GM12878 (cell line): ENCODE results near the gene SHQ1. TPM values are rescaled to one million over a fixed set of nuclear protein-coding genes. Genes with fewer than 3 reads are reported as not detected.

ENCODE experiments used
- ATAC-seq: fragments of 200-7000 bp; cut with Tn5 transposase; 3 replicates; pipeline ENCODE4 v1.9.1; 2020; ENCODE audit warnings: mild to moderate bottlenecking, moderate library complexity
- BruUV-seq: library from RNA; stranded (reverse); fragments of 400-500 nt; replicated peaks from 2 replicates; lab custom pipeline; 2021; lab: Mats Ljungman, UMichigan
- CTCF ChIA-PET: fragments of 300-600 bp; sonication (Branson Sonifier 250); formaldehyde crosslinking; extraction: SDS; loops from one replicate; lab custom pipeline; 2021; ENCODE audit warnings: inconsistent platforms; lab: Yijun Ruan, JAX
- POLR2A ChIA-PET: fragments of 350-600 bp; formaldehyde crosslinking; extraction: SDS; loops from one replicate; lab custom pipeline; 2021; ENCODE audit warnings: inconsistent platforms; lab: Charles Lee
- RAD21 ChIA-PET: fragments of 300-600 bp; sonication (Branson Sonifier 250); formaldehyde crosslinking; loops from one replicate; lab custom pipeline; 2023; ENCODE audit warnings: antibody characterized with exemption; ENCODE audit not compliant: unreplicated experiment; lab: Charles Lee
- SMC1A ChIA-PET: fragments of 300-600 bp; sonication (Branson Sonifier 250); formaldehyde crosslinking; loops from one replicate; lab custom pipeline; 2023; ENCODE audit not compliant: unreplicated experiment, uncharacterized antibody; lab: Charles Lee
- DNase-seq: peaks from one replicate; pipeline ENCODE4 v3.0.0-alpha.2; 2011; ENCODE audit warnings: low read depth, low spot score
- FAIRE-seq: peaks from 3 replicates; lab custom pipeline; 2011; peaks lifted over from hg19 to GRCh38; lab: Jason Lieb, UNC
- H2AFZ ChIP-seq: 2 replicates; pipeline ENCODE4 v1.6.0; 2011; ENCODE audit warnings: low read depth, low read length, control low read depth; ENCODE audit not compliant: control insufficient read depth
- H3K27ac ChIP-seq: 2 replicates; pipeline ENCODE4 v1.5.1; 2011; ENCODE audit warnings: control low read depth; ENCODE audit not compliant: control insufficient read depth, insufficient read depth
- H3K27me3 ChIP-seq, 2 experiments: replicated peaks in 1 of 2; 2 replicates each; pipeline versions ENCODE4 v1.6.0 to v1.6.1; 2011; ENCODE audit warnings: low read length in 1 of 2; ENCODE audit not compliant: control insufficient read depth in 2 of 2, insufficient read depth in 2 of 2
- H3K36me3 ChIP-seq, 2 experiments: 2 replicates each; pipeline ENCODE4 v1.5.1; 2011; ENCODE audit warnings: low read length in 1 of 2; ENCODE audit not compliant: control insufficient read depth in 2 of 2, insufficient read depth in 2 of 2
- H3K4me1 ChIP-seq: 2 replicates; pipeline ENCODE4 v1.6.1; 2011; ENCODE audit warnings: mild to moderate bottlenecking, low read length, moderate library complexity, mixed read lengths; ENCODE audit not compliant: control insufficient read depth, insufficient read depth
- H3K4me2 ChIP-seq: 2 replicates; pipeline ENCODE4 v1.6.0; 2011; ENCODE audit warnings: control low read depth; ENCODE audit not compliant: control insufficient read depth, insufficient read depth
- H3K4me3 ChIP-seq: fragments of 200-600 bp; sonication (generic); 2 replicates; pipeline ENCODE4 v1.5.1; 2016
- H3K79me2 ChIP-seq: 2 replicates; pipeline ENCODE4 v1.6.0; 2011; ENCODE audit warnings: low read length; ENCODE audit not compliant: control insufficient read depth, insufficient read depth
- H3K9ac ChIP-seq: 2 replicates; pipeline ENCODE4 v1.8.0; 2011; ENCODE audit warnings: low read length, control low read depth, mixed read lengths; ENCODE audit not compliant: control insufficient read depth, insufficient read depth
- H3K9me3 ChIP-seq: replicated peaks from 3 replicates; pipeline ENCODE4 v1.5.1; 2011; ENCODE audit warnings: mild to moderate bottlenecking, low read length; ENCODE audit not compliant: control insufficient read depth, insufficient read depth
- H4K20me1 ChIP-seq: 2 replicates; pipeline ENCODE4 v1.6.0; 2011; ENCODE audit not compliant: control insufficient read depth, insufficient read depth
- CTCF ChIP-seq, 3 experiments: IDR thresholded peaks in 2 of 3; conservative IDR thresholded peaks in 1 of 3; 2 replicates each; pipeline ENCODE4 v1.5.1; 2011; ENCODE audit warnings: low read depth in 3 of 3, low read length in 3 of 3, mild to moderate bottlenecking in 3 of 3, control low read depth in 2 of 3, moderate library complexity in 2 of 3, inconsistent platforms in 1 of 3, mixed read lengths in 1 of 3; ENCODE audit not compliant: control insufficient read depth in 2 of 3, insufficient read depth in 1 of 3; ENCODE audit errors: extremely low read depth in 1 of 3
- HDAC2 ChIP-seq: fragments of 200-600 bp; sonication (generic); IDR thresholded peaks from 2 replicates; pipeline ENCODE4 v1.6.1; 2017
- SMC3 ChIP-seq: IDR thresholded peaks from 2 replicates; pipeline ENCODE4 v1.6.1; 2011; ENCODE audit warnings: low read length, improper control_type of control experiment, borderline replicate concordance
- SPI1 ChIP-seq: IDR thresholded peaks from 2 replicates; pipeline ENCODE4 v1.6.1; 2011; ENCODE audit warnings: low read depth, mild to moderate bottlenecking, low read length, moderate library complexity, borderline replicate concordance; ENCODE audit not compliant: insufficient read depth
- WGBS: methylation state at CpG from one replicate; pipeline ENCODE4 v1.1.6; 2016; ENCODE audit warnings: low lambda C conversion rate; ENCODE audit not compliant: insufficient replicate concordance, insufficient coverage; ENCODE audit errors: missing lambda C conversion rate; 5-methylcytosine and 5-hydroxymethylcytosine counted together
- in situ Hi-C: fragments of 300-500 bp; cut with MboI; formaldehyde crosslinking; loops from 9 replicates; pipeline ENCODE4 v1.14.3; 2018; ENCODE audit warnings: mixed read lengths
- intact Hi-C: fragments of 100-400 bp; cut with micrococcal nuclease; formaldehyde crosslinking; loops from one replicate; pipeline ENCODE4 v1.14.2; 2022; ENCODE audit not compliant: unreplicated experiment
- polyA plus RNA-seq, 11 experiments: library from polyadenylated mRNA; depleted of rRNA in 4 of 11; unstranded in 6 of 11; stranded (reverse) in 5 of 11; fragments of >200 nt; fragmentation: Nextera tagmentation in 4 of 11; fragmentation: Illumina TruSeq in 1 of 11; extraction: Ambion mirVana in 4 of 11; extraction: Trizol in 1 of 11; gene quantifications; 1 replicate in 1 of 11; 2 replicates in 10 of 11; pipeline versions ENCODE4 v1.2.1 to v1.2.3, GENCODE V29; 2011 to 2016; ENCODE audit warnings: inconsistent platforms in 2 of 11, missing spikeins in 2 of 11, low read depth in 1 of 11
- total RNA-seq, 4 experiments: library from RNA; depleted of rRNA in 3 of 4; stranded (reverse); fragments of >200 nt in 3 of 4; fragmentation: Illumina TruSeq in 1 of 4; extraction: Trizol in 1 of 4; gene quantifications; 2 replicates each; pipeline versions ENCODE4 v1.2.1 to v1.2.3, GENCODE V29; 2013 to 2021

Gene SHQ1
- total and polyA plus RNA-seq, 10 of the 15 experiments (the other 5 are each of a cell fraction or from before 2014, with no cell fraction given): 12.6 to 51.7 (median 24.5) TPM

GRCh38 chr3:72894976-72895552, 46.8 kb upstream of the SHQ1 start:
- ChIA-PET RAD21 (no interaction called here), CTCF (interaction anchor here (1.4 kb wide), 2 partner anchors 162 to 229 kb away, joined by 3 to 5 read pairs; no protein-coding TSS in a partner anchor), SMC1A (no interaction called here), POLR2A (no interaction called here)
- DNase-seq (no peak), FAIRE-seq (no peak), ATAC-seq (peak; percentile 31; the same call in 2 of the 3 replicates)
- H3K4me2 ChIP-seq: no peak overlapping the region
- H3K4me1 ChIP-seq: no peaks in the 10 kb centered on the region
- no peak overlapping the region for H3K4me3 ChIP-seq
- intact Hi-C loops: no loop called here
- no peaks in the 10 kb centered on the region for H3K79me2 ChIP-seq
- no peaks in the 10 kb centered on the region for H4K20me1 ChIP-seq
- H2AFZ ChIP-seq: no peak overlapping the region
- H3K36me3 ChIP-seq: no peaks in the 10 kb centered on the region
- TF ChIP-seq SPI1 (peak; percentile 33; the same call in 1 of the 2 replicates), HDAC2 (no peak)
- 25% methylated on average over 5 of the region's 5 CpGs for WGBS
- BruUV-seq: no TSS peak
- in situ Hi-C loops: no loop called here
- H3K27ac ChIP-seq: no peak overlapping the region
- no peaks in the 10 kb centered on the region for H3K27me3 ChIP-seq
- no peak overlapping the region for H3K9ac ChIP-seq
- H3K9me3 ChIP-seq: no peaks in the 10 kb centered on the region

GRCh38 chr3:72892870-72893269, 44.6 kb upstream of the SHQ1 start:
- POLR2A ChIA-PET: no interaction called here
- in situ Hi-C loops: no loop called here
- H4K20me1 ChIP-seq: no peaks in the 10 kb centered on the region
- peak in 1 of 3 experiments; percentile 33; a peak in 1 of 6 replicates for TF ChIP-seq CTCF (IDR thresholded peaks at IDR 0.05 in 2 of 3, conservative IDR thresholded peaks at IDR 0.05 in 1 of 3; ENCODE audit: control insufficient read depth in 2 of 3, extremely low read depth in 1 of 3, insufficient read depth in 1 of 3, low read depth in 3 of 3, low read length in 3 of 3)
- TF ChIP-seq SMC3: no peak
- H3K4me3 ChIP-seq: no peak overlapping the region
- DNase-seq: no peak
- no peaks in the 10 kb centered on the region for H3K36me3 ChIP-seq
- H3K4me1 ChIP-seq: 0 out of 2 replicates have a peak, but pooled peaks cover 5% of the 10 kb centered on the region
- H2AFZ ChIP-seq: no peak overlapping the region
- RAD21 ChIA-PET: no interaction called here
- H3K9me3 ChIP-seq: no peaks in the 10 kb centered on the region
- no peak for ATAC-seq
- intact Hi-C loops: no loop called here
- no peak overlapping the region for H3K9ac ChIP-seq
- no peaks in the 10 kb centered on the region for H3K79me2 ChIP-seq
- WGBS: 1% methylated on average over 4 of the region's 4 CpGs
- CTCF ChIA-PET: interaction anchor here (0.8 to 3.0 kb wide), 3 partner anchors 10 to 166 kb away, joined by 3 to 14 read pairs (median 8); no protein-coding TSS in a partner anchor
- no peak overlapping the region for H3K27ac ChIP-seq
- no peak overlapping the region for H3K4me2 ChIP-seq
- no peak for FAIRE-seq
- SMC1A ChIA-PET: interaction anchor here (1.2 kb wide), 1 partner anchor 42 kb away, joined by 5 read pairs; no protein-coding TSS in a partner anchor
- H3K27me3 ChIP-seq: no peaks in the 10 kb centered on the region; a peak in 2 of 4 replicates
- BruUV-seq: no TSS peak
